Omental fat pad (tissue), 4 donors: ENCODE data around the gene PRKCI. TPM values are rescaled to one million over a fixed set of nuclear protein-coding genes. Genes with fewer than 3 reads are reported as not detected.

ENCODE experiments used
- ATAC-seq: fragments of 150-250 bp; one replicate; pipeline ENCODE4 v1.9.1; 2016; ENCODE audit warnings: mild to moderate bottlenecking, moderate library complexity; ENCODE audit not compliant: low FRiP score
- DNase-seq: peaks from one replicate; pipeline ENCODE4 v3.0.0-alpha.2; 2019; ENCODE audit warnings: low spot score
- small RNA-seq: library from RNA; depleted of rRNA; stranded (forward); fragments of <200 nt; gene quantifications from one replicate; pipeline ENCODE3, GENCODE V24; 2016
- total RNA-seq, 4 donors: library from RNA; depleted of rRNA; stranded (reverse); fragments of >200 nt; gene quantifications; one replicate each; pipeline ENCODE4 v1.1.0, GENCODE V29; 2016
- TF ChIP-seq, protein P1 (sequence below), 3 donors: fragments of 450-650 bp; IDR thresholded peaks; one replicate each; pipeline ENCODE4 v1.5.1; 2016 to 2017; ENCODE audit warnings: antibody characterized with exemption in 3 of 3, mild to moderate bottlenecking in 3 of 3, moderate library complexity in 2 of 3

PRKCI gene
- total RNA-seq, 4 donors from 2014 or later, result 21.3 to 38.6 (median 32.7) TPM

DNA sequence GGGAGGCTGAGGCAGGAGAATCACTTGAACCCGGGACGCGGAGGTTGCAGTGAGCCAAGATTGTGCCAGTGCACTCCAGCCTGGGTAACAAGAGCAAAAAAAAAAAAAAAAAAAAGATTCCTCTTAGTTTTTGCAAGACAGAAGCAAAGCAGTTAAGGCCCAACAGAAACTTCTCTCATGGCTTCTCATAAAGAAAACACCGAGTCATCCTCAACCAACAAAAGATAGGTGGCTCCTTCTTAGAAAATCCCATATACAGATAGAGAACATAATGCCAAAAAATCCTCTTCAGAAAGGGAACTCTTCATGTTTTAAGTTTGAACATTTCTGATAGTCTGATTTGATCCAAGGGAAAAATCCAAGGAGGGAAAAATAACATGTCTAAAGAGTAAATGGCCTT, 122.7 kb downstream of the PRKCI start:
- ATAC-seq, result no peak
- TF ChIP-seq, protein P1, sequence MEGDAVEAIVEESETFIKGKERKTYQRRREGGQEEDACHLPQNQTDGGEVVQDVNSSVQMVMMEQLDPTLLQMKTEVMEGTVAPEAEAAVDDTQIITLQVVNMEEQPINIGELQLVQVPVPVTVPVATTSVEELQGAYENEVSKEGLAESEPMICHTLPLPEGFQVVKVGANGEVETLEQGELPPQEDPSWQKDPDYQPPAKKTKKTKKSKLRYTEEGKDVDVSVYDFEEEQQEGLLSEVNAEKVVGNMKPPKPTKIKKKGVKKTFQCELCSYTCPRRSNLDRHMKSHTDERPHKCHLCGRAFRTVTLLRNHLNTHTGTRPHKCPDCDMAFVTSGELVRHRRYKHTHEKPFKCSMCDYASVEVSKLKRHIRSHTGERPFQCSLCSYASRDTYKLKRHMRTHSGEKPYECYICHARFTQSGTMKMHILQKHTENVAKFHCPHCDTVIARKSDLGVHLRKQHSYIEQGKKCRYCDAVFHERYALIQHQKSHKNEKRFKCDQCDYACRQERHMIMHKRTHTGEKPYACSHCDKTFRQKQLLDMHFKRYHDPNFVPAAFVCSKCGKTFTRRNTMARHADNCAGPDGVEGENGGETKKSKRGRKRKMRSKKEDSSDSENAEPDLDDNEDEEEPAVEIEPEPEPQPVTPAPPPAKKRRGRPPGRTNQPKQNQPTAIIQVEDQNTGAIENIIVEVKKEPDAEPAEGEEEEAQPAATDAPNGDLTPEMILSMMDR (IDR thresholded peaks at IDR 0.05), result no peak

DNA sequence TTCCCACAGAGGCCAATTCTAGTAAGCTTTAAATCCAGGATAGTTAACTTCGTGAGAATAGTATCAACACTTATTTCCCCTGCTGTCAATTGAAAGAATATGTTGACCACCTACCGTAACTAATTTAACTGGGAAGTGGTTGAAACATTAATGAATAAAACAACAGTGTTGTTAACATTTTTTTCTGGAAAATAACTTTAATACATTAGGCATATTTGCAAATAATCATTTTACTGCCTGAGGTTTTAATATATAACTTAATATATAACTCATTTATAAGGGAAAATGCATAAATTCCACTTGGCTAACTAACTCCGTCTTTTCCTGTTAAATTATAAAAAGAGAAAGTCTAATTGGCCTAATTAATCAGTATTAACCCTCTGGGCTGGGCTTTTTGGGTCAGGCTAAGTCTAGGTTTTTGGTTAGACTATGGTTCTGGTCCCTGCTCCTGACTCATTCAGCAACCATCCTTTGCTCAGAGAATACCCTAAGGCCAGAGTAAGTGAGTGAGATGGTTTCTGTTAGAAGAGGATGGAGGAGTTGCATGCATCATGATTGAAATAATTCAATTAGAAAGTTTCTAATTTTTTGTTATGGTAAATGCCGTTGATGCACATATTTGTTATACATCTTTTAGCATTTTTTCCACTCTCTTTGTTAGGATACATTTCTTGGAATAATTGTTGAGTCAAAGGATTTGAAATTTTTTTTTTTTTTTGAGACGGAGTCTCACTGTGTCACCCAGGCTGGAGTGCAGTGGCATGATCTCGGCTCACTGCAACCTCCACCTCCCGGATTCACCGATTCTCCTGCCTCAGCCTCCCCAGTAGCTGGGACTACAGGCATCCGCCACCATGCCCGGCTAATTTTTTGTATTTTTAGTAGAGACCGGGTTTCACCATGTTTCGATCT, 124.5 kb downstream of the PRKCI start:
- ATAC-seq (no peak), DNase-seq (no peak)
- TF ChIP-seq, protein P1 (IDR thresholded peaks at IDR 0.05), result no peak

More for the DNA sequence above, 122.7 kb downstream of the PRKCI start:
- DNase-seq, result no peak

DNA sequence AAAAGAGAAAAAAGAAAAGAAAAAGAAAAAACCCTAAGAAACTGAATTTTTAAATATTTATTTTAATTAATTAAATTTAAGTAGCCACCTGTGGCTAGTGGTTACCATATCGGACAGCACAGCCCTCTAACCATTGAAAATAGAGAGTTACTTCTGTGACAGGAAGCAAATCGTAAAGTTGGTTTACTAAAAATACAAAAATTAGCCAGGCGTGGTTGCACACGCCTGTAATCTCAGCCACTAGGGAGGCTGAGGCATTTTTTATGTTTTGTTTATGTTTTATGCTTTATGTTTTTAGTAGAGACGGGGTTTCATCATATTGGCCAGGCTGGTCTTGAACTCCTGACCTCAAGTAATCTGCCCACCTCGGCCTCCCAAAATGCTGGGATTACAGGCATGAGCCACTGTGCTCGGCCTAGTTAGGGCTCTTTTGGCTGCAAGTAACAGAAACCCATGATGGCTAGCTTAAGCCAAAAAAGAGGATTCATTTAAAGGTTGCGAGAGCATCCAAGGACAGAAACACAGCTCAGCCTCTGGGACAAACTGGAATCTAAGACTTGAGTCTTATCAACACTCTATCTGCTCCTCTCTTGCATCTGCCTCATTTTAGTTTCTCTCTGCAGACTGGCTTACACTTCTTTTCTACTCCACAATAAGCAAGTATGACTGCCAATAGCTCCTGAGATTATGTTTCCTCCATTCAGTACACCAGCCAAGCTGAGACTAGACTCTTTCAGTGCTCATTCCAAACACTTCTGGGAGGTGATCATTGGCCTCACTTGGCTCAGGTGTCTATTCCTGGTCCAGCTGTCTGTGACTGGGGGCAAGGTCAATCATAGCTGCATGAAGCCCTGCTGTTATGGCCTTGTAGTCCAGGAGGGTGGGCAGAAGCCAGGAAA, 128.5 kb downstream of the PRKCI start:
- no peak for ATAC-seq
- TF ChIP-seq, protein P1 (IDR thresholded peaks at IDR 0.05), result no peak
- DNase-seq, result no peak

DNA sequence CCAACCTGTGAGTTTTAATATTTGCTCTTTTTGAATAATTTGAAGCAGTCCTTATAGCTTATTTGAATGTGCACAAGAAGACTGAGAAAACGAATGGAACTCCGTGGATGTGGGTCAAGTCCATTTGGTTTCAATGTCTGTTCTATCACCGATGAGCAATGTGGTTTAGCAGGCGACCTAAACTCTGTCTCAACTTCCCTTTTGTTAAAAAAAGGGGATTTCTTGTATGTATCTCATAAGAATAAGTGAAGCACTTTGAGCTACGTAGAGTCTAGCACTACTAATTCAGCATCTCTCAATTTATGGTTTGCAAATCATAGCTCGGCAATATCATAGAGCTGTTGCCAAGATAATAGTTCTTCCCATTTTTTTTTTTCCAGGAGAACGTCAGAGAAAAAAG, 130.7 kb downstream of the PRKCI start:
- DNase-seq (no peak), ATAC-seq (no peak)
- TF ChIP-seq, protein P1 (IDR thresholded peaks at IDR 0.05), result no peak

DNA sequence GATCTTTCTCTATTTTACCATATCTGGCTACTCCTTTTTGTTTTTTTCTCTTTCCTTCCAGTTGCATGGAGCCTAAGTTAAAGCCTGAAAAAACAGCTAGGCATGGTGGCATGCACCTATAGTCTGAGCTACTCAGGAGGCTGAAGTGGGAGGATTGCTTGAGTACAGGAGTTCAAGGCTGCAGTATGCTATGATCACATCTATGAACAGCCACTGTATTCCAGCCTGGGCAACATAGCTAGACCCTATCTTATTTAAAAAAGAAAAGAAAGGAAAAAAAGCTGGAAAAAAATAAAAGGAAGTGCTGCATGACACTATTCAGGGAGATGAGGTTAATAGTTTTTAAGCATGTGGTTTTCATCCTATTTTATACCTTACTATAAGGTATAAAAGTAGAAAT, 131.3 kb downstream of the PRKCI start:
- TF ChIP-seq, protein P1 (IDR thresholded peaks at IDR 0.05), result no peak
- DNase-seq (no peak), ATAC-seq (no peak)

DNA sequence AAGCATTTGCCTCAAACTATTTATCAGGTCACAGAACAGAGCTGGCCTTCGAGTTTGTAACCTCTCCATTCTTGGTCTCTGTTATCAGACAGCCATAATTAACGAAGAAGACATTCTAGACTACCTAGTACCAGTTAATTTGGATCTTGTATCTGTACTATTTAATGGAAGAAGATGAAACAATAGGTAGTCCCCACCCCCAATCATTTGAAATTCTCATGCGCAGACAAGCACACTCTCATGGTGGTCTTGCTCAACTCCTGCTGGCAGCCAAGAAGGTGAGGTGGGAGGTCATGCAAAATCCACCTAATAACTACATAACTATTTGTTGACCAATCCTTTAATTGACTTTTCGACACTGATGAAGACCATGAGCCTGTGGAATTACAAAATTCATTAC, 132.5 kb downstream of the PRKCI start:
- ATAC-seq (no peak), DNase-seq (no peak)
- TF ChIP-seq, protein P1 (IDR thresholded peaks at IDR 0.05), result no peak

Small RNAs within 50 kb of the gene (small RNA-seq; reads per million reads assigned to genes)
- not detected for gene RF00019

Other genes starting within 250 kb of the PRKCI start
- gene GPR160, start 184.4 kb upstream of the PRKCI start, total RNA-seq, result 10 to 100 TPM in 2 of 4 donors, 1 to 10 TPM in 2; 1.4 to 27.7 (median 9.4) TPM
- 10 to 100 TPM; 48.6 to 56.7 (median 50.9) TPM for gene PHC3, start 40.7 kb upstream of the PRKCI start, total RNA-seq
- gene SKIL, start 135.3 kb downstream of the PRKCI start, total RNA-seq, result 10 to 100 TPM; 38.9 to 79.1 (median 54.9) TPM
- 10 to 100 TPM; 24.6 to 57.6 (median 47.8) TPM for gene CLDN11, start 196.4 kb downstream of the PRKCI start, total RNA-seq